Left kidney (tissue), 2 donors: ENCODE measurements around the gene RSPH6A. TPM values are rescaled to one million over a fixed set of nuclear protein-coding genes. Genes with fewer than 3 reads are reported as not detected.

Source experiments
- DNase-seq: peaks from one replicate; pipeline ENCODE4 v3.0.0-alpha.2; 2013
- polyA plus RNA-seq: library from polyadenylated mRNA; unstranded; fragments of 120-200 nt; gene quantifications from one replicate; pipeline ENCODE4 v1.2.1, GENCODE V29; 2013; ENCODE audit not compliant: insufficient read length

The RSPH6A gene
- polyA plus RNA-seq, 1 donor, result not detected

DNA sequence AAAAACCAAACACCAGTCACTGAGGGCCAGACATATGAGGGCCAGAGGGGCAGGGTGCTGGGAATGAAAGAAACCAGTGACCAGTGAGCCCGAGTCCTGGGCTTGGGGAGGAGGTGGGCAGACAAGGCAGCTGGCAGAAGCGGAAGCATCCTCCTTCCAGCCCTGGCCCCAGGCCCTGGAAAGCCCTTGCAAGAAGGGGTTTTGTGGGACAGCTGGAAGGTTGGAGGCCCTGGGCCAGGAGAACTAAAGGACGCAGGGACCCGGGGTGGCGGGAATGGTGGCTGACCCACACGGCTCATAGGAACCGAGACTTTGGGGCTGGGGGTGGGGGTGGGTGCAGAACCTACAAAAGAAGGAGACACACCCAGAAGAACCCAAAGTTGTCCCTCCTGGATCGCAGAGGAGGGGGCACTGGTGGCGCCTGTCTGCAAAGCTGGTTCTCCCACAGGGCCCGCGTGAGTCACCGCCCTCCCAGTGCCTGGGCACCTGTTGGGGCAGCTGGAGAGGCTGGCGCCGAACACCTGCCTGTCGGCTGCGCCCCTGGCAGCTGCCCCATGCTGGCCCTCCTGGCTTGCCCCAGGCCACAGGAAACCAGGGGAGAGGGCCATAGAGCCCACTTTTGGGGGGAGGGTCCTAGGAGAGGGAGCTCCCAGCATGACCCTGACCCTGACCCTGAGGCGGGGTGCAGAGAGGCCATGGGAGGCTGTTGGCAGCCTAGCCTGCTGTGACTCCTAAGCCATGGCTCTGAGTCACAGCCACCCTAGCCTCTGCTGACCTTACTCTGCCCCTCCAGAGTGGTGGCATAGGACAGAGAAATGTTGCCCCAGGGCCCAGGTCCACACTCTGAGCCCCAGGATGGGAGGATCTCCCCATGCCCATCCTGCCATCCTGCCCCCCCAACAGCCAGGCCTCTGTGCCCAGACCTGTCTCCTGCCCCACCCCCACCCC is 33.6 kb downstream of the RSPH6A start:
- DNase-seq, result no peak

DNA sequence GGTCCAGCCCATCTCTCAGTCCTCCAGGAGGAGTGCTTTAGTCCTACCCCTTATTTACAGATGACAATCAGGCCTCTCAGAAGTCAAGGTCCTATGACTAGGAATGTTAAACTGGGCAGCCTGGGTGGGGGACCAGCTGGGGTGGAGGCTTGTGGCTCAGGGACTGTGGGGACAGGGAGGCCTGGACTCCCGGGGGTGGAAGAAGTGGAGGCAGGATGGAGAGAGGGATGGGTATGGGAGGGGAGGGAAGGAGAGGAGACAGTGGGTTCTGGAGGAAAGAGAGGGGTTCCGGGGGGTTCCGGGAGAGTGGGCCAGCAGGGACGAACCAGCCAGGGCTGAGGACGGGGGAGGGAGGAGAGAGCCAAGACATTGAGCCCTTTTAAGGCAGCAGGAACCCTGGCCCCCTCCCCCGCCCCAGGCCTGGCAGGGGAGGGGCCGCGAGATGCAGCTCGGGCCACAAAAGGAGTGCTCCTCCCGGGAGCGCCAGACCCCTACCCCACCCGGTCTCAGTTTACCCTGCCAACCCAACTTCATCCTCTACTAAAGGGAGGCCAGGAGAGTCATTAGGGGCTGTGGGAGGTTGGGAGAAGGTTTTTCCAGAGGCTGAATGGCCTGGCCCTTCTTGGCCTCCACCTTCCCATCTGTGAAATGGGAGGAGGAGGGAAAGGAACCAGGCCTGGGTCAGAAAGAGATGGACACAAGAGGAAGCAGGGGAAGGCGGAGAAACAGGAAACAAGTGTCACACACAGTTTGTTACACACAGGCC is 34.5 kb downstream of the RSPH6A start:
- no peak for DNase-seq

DNA sequence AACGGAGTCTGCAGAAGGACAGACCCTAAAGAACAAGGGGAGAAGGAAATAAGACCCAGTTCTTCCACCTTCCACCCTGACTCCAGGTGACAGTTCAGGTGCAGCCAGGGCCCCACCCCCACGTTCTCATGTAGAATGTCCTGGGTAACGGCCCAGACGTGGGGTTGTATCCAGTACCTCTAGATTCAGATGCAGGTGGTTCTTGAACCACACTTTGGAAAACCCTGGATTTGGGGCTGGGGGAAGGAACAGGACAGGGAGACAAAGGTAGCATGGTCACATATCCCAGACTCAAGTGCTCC is 35.0 kb downstream of the RSPH6A start:
- no peak for DNase-seq

DNA sequence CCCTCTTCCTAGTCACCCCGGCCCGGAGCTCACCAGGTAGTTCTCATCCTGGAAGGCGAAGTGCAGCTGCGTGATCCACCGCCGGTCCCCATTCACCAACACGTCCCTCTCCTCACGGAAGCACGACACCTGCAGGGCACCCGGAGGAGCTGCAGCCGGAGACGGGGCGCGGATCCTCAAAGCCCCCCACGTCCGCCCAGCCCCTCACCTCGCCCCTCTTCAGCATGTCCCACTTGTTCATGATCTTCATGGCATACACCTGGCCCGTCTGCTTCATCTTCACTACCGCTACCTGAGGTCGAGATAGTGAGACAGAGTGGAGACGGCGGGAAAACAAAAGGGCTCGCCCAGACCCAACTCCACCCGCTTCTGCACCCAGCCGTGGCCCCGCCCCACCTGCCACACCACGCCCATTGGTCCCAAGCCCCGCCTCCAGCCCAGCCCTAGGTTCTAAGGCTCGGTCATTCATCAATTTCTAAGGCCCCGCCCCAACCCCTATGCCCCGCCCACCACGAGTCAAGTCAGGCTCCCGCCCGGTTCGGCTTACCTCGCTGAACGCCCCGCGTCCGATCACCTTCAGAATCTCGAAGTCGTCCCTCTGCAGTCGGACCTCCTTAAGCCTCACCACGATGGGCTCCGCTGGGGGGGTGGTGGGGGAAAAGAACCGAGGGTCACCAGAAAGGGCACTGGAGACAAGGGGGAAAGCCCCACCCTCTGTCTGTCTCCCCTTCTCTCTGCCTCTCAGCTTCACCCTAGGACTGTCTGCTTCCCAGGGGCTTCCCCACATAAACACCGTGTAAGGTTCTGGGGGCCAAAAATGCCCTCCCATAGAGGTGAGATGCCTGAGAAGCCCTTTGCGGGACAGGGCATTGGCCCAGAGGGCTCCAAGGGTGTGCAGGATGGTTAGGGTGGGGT is 35.6 kb downstream of the RSPH6A start:
- peak; percentile 78 for DNase-seq

DNA sequence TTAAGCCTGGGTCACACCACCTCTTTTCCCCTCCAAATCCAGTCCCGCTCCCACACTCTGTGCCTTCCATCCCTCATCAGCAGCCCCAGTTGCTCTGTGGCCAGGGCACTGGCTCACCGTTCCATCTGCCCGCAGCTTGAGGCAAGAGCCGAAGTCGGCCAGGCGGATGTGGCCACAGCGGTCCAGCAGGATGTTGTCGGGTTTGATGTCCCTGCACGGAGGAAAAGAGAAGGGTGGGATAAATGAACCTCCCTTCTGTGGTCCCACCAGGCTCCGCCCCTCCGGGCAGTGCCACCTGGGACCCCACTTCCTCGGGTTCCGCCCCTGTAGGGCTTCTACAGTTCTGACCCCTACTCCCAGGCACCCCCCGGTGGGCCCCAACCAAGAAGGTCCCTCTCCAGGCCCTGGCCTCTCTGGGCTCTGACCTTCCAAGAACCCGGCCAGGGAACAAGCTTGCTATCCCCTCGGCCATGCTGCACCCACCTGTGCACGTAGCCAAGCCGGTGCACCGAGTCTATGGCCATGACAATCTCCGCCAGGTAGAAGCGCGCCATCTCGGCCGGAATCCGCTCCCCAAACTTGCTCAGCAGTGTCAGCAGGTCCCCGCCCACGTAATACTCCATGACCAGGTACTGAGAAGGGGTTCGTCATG is 37.0 kb downstream of the RSPH6A start:
- no peak for DNase-seq

DNA sequence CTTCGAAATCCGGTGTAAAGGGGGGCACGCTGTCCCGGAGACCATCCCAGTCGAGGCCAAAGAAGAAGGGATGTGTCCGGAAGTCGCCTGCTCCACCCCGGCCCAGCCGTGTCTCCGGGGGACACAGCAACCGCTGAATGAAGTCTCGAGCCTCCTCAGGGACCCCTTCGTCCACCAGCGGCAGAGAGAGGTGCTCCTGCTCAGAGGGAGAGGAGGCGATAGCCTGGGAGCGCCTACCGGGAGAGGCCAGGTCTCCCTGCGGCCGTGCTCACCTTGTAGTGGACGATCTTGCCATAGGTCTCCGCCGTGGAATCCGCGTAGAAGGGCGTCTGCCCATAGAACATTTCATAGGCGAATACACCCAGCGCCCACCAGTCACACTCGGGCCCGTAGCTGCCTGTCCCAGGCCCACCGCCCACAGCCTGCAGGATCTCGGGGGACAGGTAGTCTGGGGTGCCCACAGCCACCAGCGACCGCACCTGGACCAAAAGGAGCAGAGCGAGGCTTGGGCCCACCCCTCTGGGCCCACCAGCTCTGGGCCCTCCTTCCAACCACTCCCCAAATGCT is 37.6 kb downstream of the RSPH6A start:
- no peak for DNase-seq

DNA sequence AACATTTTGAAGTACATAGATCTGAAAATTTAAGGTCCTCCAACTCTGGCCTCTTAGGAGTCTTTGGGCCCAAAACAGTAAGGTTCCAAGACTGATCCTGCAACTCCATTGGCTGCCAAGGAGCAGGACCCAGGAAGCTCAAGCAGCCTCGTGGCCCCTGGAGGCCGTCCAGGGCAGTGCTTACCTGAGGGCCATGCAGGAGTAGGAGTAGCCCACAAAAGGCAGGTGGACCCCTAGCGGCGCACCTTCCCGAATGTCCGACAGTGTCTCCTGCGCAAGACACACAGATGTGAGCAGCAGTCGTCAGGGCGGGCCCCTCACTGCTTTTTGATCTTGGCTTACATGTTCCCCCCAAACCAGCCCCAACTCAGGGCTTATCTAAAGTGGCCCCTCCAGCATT is 40.3 kb downstream of the RSPH6A start:
- no peak for DNase-seq

DNA sequence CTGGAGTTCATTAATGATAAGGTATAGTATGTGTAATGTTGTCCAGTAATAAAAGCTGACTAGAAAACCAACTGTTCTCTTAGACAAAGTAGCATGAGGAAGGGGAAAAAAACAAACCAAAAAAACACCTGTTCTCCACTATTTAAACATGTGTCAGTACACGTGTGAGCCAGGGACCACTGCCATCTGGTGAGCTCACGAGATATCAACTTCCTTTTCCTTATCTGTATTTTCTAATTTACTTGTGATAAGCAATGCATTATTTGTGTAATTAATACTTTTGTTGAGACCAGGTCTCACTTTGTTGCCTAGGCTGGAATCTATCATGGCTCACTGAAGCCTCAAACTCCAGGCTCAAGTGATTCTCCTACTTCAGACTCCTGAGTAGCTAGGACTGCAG is 41.7 kb downstream of the RSPH6A start:
- no peak for DNase-seq

DNA sequence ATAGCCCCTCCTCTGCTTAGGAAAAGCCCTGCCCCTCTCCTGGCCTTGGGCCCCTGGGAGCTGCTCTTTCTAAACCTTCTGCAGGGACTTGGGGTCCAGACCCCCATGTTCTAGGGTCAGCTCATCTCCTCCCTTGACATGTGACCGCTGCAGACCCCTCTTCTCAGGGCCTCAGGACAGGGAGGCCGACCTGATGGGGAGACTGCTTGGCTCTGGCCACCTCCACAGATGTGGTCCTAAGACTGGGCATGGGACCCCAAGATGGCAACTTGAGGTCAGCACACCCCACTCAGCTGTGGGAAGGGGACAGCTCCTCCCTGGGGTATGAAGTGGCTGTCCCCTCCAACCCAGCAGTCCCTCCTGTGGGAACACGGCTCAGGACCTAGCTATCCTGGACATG is 42.2 kb downstream of the RSPH6A start:
- DNase-seq, result no peak

DNA sequence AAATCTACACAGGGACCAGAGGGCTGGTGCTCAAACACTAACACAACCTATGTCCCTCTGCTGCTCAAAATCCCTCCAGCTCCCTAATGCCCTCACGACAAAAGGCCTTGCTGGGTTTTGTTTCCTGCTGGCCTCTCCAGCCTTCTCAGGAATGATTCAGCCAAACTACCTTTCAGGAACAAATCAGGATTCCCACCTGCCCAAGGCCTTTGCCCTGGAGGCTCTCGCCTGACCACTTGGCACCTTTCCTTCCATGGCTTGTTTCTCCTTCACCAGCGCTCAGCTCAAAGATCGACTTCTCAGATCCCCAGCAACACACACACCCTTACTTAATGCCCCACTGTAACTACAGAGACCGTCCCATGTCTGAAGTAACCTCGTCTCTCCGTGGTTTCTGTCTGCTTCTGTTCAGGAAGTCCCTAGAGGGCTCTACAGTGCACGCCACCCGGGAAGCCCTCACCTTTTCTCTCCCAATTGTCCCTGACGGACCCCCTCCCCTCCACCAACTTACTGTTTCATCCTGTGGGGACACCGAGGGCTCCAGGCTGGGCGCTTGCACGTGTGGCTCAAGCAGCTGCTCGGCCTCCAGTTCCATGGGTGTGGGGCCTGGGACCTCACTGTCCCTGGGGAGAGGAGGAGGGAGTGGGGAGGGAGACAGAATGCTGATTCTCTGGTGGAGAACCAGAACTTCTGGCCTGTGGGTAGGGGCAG is 42.8 kb downstream of the RSPH6A start:
- no peak for DNase-seq

DNA sequence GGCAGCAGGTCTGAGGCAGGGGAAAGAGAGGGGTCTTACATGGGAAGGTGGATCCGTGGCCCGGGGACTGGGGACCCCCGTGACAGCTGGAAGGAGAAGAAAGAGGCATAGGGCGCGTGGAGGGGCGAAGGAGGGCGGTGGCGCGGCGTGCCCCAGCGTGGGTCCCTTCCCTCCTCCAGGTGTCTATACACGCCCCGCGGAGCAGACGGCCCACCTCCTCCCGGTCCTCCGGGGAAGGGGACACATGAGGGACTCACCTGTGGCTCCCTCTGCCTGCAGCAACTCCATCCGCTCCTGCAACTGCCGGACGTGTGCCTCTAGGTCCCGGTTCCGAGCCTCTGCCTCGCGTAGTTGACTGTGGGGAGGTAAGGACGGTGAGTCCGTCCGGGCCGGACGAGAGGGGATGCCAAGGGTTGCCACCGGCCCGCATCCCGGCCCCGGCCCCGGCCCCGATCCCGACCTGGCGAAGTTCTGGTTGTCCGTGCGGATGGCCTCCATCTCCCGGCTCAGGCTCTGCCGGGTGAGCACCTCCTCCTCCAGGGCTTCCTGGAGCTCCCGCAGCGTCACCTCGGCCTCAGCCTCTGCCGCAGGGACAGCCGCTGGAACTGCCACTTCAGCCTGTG is 43.7 kb downstream of the RSPH6A start:
- no peak for DNase-seq

DNA sequence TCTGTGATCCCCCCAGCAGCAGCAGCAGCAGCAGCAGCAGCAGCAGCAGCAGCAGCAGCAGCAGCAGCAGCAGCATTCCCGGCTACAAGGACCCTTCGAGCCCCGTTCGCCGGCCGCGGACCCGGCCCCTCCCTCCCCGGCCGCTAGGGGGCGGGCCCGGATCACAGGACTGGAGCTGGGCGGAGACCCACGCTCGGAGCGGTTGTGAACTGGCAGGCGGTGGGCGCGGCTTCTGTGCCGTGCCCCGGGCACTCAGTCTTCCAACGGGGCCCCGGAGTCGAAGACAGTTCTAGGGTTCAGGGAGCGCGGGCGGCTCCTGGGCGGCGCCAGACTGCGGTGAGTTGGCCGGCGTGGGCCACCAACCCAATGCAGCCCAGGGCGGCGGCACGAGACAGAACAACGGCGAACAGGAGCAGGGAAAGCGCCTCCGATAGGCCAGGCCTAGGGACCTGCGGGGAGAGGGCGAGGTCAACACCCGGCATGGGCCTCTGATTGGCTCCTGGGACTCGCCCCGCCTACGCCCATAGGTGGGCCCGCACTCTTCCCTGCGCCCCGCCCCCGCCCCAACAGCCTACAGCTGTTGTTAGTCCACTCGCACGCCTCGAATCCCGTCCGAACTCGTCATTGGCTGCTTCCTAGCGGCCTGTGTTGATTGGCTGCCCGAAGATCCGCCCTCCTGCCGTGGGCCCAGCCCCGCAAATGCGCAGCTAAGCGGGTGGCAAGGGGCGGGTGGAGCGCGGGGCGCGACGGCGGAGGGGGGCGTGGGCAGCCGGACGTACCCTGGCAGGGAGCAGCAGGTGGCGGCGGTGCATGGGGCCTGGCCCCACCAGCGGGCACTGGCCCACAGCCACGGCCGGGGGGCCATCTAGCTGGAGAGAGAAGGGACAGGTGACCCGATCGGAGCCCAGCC is 44.7 kb downstream of the RSPH6A start:
- DNase-seq, result peak; percentile 96

DNA sequence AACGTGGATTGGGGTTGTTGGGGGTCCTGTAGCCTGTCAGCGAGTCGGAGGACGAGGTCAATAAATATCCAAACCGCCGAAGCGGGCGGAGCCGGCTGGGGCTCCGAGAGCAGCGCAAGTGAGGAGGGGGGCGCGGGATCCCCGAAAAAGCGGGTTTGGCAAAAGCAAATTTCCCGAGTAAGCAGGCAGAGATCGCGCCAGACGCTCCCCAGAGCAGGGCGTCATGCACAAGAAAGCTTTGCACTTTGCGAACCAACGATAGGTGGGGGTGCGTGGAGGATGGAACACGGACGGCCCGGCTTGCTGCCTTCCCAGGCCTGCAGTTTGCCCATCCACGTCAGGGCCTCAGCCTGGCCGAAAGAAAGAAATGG is 45.3 kb downstream of the RSPH6A start:
- no peak for DNase-seq

DNA sequence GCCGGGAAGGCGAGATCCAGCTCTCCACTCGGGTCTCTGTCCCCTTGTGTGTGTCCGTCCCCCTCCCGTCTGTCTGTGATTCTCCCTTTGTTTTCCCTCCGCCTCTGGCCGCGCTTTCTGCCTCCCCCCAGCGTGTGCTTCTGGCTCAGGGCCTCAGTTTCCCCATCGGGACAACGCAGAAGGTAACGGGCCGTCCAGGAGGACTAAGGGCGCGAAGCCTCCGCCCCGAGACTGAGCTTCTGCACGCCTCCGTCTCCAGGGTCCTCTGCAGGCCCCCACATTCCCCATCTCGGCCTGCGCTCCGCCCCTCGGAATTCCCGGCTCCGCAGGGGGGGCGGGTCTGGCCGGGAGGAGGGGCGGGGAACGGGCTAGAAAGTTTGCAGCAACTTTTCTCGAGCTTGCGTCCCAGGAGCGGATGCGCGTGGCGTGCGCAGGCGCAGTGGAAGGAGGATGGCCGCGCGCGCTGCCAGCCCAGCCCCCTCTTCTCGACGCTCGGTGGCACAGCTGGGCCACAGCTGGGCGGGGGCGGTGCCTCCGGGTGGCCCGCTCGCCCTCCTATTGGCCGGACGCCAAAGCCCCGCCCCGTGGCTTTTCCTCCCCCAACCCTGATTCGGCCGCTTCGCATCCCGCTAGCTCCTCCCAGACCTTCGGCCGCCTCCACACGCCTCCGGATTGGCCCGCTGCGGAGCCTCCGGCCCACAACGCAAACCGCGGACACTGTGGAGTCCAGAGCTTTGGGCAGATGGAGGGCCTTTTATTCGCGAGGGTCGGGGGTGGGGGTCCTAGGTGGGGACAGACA is 45.9 kb downstream of the RSPH6A start, which contains the start of gene SIX5:
Gene SIX5, minus strand, starts transcription at position 269 of the 799 bp plus-strand sequence. CDS start 408 bp downstream, outside the sequence.
- DNase-seq, result peak; percentile 98

DNA sequence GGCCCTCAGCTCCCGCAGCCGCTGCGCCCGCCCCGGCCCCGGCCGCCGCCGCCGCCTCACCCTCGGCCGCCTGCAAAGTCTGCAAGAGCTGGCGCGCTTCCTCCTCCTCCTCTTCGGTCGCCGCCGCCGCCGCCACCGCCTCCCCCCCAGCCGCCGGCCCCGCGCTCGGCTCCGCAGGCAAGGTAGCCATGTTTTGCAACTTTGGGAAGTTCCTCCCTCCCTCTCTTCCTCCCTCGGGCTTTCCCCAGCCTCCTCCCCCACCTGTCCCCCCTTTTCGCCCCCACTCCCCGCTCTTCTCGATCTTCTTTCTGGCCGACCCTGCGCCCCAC is 46.5 kb downstream of the RSPH6A start:
- no peak for DNase-seq

DNA sequence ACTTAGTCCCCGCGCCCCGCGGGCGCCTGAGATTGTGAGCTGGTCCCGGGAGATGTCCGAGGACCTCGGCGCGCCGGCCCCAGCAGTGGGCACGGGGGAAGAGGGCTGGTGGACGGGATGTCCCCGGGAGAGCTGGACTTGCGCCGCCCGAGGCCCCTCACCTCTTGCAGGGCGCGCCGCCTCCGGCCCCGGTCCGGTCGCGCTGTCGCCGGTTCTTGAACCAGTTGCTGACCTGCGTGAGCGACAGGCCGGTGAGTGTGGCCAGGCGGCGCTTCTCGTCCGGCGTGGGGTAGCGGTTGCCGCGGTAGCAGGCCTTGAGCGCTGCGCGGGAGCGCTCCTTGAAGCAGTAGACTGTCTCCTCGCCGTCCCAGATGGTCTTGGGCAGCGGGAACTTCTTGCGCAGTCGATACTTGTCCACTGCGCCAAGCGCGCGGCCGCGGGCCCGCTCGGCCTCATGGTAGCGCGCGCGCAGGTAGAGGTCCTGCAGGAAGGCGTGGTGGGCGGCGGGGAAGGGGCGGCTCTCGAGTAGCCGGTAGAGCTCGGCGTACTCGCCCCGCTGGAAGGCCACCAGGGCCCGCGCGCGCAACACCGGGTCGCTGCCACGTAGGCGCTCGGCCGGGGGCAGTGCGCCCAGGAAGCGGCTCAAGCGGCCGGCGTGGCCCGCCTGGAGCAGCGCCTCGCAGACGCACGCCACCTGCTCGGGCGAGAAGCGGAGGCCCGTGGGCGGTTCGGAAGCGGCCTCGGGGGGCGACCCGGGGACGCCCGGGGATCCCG is 47.0 kb downstream of the RSPH6A start:
- peak; percentile 68 for DNase-seq

DNA sequence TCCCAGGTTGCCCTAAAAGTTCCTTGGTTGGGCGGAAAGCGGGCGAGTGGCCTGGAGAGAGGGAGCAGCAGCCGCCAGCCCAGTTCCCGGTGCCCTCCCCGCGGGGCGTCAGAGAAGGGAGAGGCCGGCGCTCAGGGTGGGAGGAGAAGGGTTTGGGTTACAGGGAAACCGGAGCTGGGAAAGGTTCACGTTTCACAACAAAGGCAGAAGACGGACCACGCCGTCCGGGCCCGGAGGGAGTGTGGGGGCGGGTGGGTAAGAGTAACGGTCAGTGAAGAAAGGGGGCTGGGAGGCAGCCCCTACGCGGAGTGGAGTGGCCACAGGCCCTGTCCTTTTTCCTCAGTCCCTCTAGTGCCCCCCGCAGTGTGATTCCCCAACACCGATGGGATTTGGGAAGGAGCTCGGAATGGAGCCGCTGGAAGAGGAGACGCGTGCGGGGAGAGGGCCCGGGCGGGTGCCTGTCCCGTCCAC is 47.7 kb downstream of the RSPH6A start:
- peak; percentile 88 for DNase-seq
